Endothelial cell of hepatic sinusoid (primary cell): ENCODE measurements around the gene TRPC4.
"Not testable (repeated sequence)": the region's sequence is repeated elsewhere in the genome, so short reads cannot be mapped to it uniquely, and the experiment has no call there.

Experiments used
- in situ Hi-C: cut with HindIII; loops from 2 replicates; pipeline ENCODE4 v1.10.0; 2017; ENCODE audit warnings: low sequenced_read_pairs

Gene TRPC4

DNA sequence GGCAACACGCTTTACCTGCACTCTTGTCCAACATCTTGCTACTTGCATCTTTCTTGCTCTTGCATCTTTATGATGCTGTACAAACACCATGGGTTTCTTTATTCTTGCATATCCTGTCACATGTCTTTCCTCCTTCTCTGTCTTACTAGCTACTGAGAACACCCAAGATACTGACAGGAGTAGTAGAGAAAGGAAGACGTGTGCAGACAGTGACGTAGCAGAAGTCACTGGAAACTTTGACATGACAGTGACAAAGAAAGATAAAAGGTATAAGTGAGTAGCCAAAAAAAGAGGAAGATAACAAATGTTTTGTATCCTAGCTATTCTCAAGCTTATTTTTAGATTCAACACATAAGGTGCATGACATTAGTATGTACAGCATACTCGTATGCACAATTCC lies 34.2 kb downstream of the TRPC4 start:
- in situ Hi-C loops, result no loop called here

DNA sequence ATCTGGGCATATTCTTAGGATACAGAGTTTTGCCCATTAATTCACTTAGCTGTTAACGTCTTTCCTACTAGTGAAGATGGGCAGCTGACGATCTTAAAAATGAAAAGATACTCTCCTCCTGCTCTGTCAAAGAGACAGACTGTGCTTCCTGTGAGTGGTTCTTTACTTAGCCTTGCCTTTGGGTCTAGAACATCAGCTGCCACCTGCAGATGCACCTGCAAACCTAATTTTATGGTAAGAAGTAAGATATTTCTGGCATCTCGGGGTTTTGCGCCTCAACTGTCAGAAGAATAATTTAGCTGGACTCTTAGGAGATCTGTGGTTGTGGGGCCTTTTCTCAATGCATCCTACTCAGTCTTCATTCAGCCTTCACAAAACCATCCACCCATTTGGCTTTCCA lies 36.2 kb downstream of the TRPC4 start:
- in situ Hi-C loops, result no loop called here

DNA sequence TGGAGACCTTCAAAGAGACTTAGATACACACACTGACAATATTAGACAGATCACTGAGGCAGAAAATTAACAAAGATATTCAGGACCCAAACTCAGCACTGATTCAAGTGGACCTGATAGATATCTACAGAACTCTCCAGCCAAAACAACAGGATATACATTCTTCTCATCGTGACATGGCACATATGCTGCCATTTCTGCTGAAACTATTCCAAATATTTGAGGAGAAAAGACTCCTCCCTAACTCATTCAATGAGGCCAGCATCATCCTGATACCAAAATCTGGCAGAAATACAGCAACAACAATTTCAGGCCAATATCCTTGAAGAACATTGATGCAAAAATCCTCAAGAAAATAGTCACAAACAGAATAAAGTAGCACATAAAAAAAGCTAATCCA lies 53.3 kb downstream of the TRPC4 start:
- in situ Hi-C loops, result no loop called here

DNA sequence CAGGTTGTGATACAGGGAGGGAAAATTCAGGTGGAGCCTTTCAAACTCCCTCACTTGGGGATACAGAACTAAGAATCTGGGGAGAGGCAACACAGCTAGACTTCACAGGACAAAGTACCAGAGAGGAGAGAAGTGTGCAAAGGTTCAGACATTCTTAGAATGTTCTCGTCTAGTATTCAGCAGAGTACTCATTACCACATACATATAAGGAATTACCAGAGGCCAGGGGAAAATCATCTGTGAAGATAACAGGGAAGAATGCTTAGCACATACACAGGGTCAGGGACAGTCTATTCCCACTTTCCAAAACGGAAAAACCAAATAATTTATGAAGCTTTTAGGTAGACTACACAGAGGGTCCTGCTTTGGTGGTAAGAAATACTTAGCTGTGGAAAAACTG lies 58.1 kb downstream of the TRPC4 start:
- in situ Hi-C loops, result no loop called here

DNA sequence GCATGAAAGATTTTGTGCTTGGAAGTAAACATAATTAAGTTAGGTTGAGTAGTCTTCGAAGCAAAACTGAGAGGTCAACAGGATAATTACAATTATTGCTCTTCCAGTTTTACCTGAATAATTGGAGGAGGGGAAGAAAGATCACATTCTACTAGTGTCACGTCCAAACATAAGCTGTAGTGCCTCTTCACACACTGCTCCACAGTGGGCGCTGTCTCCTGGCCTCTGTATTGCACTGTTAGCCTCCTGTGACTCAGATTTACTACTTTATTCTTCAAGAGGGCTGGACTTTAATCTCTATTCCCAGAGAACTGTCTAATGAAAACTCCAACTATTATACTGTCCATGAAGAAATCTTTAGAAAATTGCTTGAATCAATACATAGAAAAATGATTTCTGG lies 62.9 kb downstream of the TRPC4 start:
- in situ Hi-C loops, result no loop called here

DNA sequence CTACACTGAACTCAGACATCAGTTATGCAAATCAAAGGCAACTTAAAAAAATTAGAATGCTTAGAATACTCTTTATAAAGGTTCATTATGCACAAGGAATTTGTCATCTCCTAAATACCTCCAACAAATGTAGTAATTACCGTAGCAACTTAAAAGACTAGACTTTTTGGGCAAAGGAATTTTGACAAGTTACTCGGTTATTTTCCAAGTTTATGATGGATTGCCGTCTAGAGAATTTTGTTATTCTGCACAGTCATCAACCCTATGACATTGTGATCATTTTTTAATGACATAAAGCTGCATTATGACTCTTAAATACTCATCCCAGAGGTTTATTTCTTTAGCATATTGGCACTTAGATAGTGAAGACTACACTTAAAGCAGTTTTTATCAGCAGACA lies 71.9 kb downstream of the TRPC4 start:
- in situ Hi-C loops, result no loop called here

DNA sequence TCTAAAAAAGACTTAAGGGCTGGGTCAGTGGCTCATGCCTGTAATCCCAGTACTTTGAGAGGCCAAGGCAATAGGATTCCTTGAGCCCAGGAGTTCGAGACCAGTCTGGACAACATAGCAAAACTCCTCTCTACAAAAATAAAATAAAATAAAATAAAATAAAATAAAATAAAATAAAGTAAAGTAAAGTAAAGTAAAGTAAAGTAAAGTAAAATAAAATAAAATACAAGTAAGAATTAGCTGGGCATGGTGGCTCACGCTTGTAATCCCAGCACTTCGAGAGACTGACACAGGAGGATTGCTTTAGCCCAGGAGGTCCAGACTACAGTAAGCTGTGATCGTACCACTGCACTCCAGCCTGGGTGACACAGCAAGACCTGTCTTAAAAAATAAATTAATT lies 72.8 kb downstream of the TRPC4 start:
- in situ Hi-C loops, result not testable (repeated sequence)

DNA sequence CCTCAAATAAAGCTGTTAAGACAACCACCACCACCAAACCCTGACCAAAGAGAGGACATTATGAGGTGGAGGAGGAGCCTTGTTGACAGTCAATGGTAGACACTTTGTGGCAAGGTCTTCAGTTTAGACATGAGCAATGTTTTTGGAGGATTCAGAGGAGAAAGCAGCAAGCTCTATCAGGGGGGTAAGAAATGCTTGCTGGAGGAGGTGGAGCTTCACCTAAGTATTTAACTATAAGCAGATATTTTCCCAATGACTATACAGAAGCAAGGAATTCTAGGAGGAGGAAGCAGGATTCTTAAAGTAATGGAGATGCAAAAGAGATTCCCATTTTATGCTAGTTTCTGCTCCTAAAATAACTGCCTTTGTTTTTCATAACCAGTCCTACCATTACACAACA lies 74.2 kb downstream of the TRPC4 start:
- in situ Hi-C loops, result no loop called here

DNA sequence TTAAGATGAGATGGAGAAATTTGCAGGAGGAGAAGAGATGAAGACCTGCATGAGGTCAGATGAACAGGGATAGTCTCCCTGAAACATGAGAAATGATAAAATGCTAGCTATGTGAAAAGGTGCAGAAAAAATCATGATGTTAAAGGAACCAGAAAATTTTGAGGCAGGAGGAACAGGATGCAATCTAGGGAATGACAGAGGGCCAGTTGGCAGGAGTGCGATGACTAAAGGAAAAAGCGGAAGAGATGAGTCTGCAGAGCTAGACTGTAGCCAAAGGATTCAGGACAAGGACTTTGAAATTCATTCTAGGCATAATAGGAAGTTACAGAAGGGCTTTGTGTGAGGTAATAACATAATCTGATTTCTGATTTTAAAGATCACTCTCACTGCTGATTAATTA lies 77.9 kb downstream of the TRPC4 start:
- in situ Hi-C loops, result no loop called here

DNA sequence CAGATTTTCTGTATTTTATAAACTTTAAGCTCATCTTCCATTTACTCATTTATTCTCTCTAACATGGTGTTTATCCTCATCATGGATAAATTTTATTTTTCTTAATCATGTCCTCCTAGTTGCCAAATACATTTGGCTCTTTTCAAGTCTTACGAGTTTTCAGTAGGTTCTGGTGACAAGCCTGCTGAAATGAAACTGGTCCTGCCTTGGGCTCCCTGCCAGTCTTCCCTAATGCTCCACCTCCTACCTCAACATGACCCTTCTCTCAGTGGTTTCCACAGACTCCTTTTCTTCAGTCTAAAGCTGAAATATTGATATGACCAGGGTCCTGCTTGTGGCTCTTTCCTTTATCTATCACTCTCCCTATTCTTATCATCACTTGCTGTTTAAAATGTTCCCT lies 81.2 kb downstream of the TRPC4 start:
- in situ Hi-C loops, result no loop called here

DNA sequence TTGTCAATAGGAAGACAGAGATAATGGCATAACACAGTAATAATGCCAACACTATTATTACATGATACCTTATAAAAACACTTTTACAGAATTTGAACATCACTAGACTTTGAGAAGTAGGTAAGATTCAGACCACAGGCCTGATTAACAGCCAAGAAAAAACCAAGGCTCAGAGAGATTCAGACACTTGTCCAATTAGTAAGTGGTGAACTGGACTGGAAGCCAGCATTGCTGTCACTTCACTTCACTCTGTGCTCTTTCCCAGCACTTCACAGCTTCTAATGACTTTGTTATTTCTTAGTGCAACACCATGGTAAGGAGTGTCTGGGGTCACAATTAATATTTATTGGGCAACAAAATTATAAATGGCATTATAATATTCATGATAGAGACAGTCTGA lies 91.9 kb downstream of the TRPC4 start:
- in situ Hi-C loops, result no loop called here

DNA sequence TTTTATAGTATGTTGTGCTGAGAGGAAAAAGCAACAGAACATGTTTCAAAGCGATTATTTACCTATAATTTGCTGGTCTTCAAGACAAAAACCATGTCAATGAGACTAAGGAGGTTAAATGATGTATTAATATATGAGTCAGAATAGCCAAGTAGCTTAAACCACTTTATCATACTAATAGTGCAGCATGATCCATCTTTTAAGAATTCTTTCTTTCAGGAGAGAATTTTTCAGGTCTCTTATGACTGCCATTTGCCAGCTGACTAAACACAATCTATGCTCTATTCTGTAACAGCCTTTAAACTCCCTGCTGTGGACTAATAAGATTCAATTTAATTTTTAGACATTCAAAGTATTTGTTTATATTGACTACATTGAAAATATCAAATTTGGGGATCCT lies 93.7 kb downstream of the TRPC4 start:
- in situ Hi-C loops, result no loop called here

DNA sequence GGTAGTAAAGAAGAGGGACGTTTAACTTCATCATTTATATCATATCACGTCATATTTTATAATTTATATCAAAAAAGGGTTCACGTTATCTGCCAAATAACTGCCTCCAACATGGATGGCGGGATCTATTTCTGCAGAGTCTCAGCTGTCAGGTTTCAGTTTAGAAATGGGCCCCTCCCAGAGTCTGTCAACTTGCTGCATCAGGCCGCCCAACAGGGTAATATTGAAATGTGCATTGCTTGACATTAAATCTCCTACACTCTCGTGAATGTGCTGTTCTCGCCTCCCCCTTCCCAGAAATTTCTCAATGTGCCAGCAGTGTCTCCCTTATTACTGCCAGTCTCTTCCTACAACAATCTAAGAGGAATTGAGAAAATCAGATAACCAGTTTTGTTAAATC lies 96.9 kb downstream of the TRPC4 start:
- in situ Hi-C loops, result no loop called here

DNA sequence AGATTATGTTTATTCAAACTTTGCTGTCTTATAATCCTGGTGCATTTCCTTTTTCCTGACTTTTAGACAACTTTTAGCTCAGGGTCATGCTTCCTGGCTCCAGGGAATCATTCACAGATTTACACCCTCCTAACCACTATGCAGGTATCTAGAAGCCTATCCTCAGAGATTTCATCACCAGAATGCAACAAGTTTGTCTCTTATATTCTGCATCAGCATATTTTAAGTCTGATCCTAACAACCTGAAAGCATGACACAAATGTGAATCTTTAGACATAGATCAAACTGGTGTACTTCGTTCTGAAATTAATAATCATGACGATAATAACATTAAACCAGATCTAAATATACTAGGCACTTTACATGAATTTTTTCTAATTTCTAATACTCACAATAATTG lies 100.0 kb downstream of the TRPC4 start:
- in situ Hi-C loops, result no loop called here

DNA sequence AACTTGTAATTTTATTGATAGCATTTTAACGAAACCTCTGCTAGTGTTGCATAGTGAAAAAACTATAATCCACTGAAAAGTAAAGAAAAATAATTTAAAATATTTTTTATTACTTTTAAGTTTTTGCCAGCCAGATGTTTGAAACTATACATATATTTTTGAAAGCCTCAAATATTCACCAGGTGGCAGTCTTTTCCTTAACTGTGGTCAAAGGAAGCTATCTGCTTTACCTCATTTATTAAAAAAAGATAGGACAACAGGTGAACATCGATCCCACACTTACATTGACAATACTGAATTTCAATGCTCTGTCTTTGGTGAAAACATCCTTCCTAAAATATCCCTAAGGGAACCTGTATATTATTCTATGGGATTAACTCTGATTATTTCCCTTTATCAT lies 100.5 kb downstream of the TRPC4 start:
- in situ Hi-C loops, result no loop called here

DNA sequence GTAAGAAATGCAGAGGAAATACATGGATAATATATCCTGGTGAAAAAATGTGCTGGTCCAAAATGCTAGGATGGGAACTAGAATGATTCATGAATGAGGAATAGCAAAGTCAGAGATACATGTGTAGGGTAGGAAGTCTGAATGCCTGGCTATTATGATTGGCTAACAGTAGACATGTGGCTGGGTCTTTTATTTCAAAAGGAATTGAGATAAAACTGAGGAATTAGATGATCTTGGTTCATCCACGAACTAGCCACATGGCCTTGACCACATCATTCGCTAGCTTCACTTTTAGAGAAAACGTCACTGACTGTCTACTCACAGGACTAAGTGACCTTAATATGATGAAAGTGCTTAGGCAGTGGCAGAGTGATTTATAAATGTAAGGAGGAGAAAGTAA lies 103.1 kb downstream of the TRPC4 start:
- in situ Hi-C loops, result no loop called here

DNA sequence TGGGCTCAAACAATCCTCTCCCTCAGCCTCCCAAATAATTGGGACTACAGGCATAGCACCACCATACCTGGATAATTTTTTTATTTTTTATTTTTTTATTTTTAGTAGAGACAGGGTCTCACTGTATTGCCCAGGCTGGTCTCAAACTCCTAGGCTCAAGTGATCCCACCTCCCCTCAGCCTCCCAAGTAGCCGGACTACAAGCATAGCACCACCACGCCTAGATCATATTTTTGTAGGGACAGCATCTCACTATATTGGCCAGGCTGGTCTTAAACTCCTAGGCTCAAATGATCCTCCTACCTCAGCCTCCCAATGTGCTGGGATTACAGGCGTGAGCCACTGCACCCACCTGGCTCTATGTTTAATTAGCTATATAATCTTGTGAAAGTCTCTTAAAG lies 114.2 kb downstream of the TRPC4 start:
- in situ Hi-C loops, result no loop called here

DNA sequence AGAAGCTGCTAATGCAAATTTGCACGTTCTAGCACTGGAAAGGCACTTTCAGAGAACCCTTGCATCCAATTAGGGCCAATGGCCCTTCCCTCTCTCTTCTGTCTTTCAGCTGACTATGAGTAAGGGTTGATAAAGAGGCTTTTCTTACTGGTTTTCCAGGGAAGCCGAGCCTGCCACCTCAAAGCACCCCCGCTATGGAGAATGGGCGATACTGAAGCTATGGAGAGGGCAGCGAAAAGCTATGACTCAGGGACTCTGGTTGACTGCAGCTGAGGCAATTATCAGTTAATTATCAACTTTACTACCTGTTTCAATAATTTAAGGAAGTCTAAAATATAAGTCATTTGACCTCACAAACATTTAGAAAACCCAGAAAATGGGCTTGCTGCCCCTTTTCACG lies 115.8 kb downstream of the TRPC4 start:
- in situ Hi-C loops, result no loop called here

DNA sequence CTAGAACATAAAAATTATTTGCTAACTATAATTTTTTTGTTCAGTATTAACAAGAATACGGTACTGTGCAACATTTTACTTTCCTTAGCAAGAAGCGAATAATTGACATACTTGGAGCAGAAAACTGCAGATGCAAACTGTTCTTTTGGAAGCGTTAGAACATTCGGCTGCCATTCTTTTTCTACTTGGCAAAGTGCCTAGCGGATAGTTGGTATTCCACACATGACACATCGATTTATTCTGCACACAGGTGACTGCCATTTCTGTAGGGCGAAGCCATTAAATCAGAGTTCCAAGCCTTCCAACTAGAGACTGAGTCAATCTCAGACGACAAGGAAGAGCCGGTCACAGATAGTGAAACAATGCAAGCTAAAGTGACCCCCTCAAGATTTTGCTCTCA lies 117.4 kb downstream of the TRPC4 start:
- in situ Hi-C loops, result no loop called here

DNA sequence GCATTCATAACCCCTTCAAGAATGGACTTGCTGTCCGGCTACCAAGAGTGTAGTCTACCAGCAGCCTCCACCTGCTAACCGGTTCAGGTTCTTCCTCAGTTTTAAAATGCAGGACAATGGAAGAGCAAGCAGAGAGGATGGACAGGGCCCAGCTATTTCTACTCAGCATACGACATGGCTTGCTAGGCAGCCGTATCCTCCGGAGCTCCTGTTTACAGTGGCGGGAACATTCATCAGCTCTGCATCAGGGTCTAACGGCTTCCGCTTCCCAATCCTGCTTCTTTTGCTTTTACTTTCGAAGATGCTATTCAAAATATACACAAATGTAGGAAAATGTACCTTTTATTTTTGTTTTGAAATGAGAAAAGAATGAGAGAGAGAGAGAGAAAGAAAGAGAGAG lies 118.5 kb downstream of the TRPC4 start:
- in situ Hi-C loops, result no loop called here

DNA sequence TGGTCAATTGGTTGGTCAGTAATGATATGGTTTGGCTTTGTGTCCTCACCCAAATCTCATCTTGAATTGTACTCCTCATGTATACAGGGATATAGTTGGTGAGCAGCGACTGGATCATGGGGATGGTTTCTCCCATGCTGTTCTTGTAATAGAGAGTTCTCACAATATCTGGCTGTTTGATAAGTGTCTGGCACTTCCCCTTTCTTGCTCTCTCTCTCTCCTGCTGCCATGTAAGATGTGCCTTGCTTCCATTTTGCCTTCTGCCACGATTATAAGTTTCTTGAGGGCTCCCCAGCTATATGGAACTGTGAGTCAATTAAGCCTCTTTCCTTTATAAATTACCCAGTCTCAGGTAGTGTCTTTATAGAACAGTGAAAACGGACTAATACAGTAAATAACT lies 120.7 kb downstream of the TRPC4 start:
- in situ Hi-C loops, result no loop called here

DNA sequence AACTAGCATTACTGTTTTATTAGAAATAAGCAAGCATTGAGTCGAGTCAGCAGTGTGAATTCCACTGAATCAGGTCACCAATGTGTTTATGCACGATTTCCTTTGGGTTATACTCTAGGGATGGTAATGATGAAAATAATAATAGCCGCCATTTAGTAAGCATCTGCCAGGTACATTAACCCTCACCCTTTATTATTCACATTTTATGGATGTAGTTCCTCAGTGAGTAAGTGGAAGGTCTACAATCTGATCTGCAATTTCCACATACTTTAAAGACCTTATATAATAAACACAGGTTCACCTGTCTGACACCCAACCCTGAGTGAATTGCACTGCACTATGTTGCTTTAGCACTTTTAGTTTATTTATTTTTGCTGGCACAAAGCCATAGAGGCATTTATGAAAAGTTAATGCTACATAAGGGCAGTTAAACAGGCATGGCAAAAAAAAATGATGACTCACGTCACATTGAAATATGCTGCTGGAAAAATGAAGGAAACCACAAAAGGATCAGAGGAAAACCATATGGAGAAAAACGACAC lies 122.4 kb downstream of the TRPC4 start:
- in situ Hi-C loops, result no loop called here

DNA sequence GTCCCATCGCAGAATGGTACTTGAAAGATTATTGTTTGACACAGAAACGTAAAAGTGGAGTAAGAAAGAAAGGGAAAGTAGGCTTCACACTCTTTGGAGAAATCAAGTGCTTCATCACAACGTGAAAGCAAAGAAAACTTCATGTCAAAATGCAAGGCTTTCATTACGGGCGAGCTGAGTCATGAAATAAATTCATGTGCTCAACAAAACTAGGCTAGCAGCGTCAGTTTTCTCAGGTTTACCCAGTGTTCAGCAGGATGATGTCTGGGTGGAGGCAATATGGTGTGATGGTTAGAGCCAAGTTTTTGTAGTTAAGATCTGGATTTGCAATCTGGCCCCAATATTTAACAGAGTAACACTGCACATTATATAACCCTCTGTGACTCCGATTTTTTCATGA lies 128.0 kb downstream of the TRPC4 start:
- in situ Hi-C loops, result no loop called here

DNA sequence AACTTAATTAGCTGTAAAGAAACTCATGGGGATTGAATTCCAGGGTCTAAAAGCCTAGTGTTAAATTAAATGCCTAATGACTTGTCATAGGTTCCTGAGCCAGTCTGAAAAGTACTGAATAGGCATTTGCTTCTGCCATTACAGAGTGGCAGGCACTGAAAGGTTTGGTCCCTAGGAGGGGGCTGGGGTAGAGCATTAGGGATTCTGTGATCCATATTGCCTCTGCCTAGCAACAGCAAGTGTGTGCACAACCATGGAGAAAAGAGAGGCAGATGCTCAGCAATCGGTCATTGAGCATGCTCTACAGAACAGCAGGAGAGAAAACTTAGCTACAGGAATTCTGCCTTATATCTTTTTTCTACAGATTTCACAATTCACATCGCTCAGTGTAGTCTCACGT lies 133.5 kb downstream of the TRPC4 start:
- in situ Hi-C loops, result no loop called here
